ENCODE measurements around the gene MAP3K6.
"Not testable (repeated sequence)": the region's sequence is repeated elsewhere in the genome, so short reads cannot be mapped to it uniquely, and the experiment has no call there.

The MAP3K6 gene

DNA sequence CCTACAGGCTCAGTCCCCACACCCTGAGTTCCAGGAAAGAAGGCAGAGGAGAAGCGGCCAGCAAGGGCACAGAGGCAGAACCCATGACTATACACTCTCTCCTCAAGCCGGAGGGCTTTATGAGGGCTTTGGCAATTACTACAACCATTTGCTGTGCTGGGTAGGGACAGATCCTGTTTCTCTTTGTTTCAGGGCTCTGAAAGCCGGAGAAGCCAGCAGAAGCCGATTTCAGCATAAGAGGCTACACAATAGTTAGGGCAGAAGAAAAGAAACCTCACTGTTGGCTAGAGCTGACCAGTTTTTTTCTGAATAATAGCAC is 39.6 kb upstream of the MAP3K6 start:
- TF ChIP-seq, protein P1, sequence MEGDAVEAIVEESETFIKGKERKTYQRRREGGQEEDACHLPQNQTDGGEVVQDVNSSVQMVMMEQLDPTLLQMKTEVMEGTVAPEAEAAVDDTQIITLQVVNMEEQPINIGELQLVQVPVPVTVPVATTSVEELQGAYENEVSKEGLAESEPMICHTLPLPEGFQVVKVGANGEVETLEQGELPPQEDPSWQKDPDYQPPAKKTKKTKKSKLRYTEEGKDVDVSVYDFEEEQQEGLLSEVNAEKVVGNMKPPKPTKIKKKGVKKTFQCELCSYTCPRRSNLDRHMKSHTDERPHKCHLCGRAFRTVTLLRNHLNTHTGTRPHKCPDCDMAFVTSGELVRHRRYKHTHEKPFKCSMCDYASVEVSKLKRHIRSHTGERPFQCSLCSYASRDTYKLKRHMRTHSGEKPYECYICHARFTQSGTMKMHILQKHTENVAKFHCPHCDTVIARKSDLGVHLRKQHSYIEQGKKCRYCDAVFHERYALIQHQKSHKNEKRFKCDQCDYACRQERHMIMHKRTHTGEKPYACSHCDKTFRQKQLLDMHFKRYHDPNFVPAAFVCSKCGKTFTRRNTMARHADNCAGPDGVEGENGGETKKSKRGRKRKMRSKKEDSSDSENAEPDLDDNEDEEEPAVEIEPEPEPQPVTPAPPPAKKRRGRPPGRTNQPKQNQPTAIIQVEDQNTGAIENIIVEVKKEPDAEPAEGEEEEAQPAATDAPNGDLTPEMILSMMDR (conservative IDR thresholded peaks at IDR 0.05; ENCODE audit: low read depth, low read length): no peak
- no peak overlapping the region for H3K4me3 ChIP-seq (ENCODE audit: low read depth, low read length)
- DNase-seq (ENCODE audit: low read depth): no peak

GRCh38 chr1:27405598-27406361 is 39.0 kb upstream of the MAP3K6 start:
- H3K4me3 ChIP-seq (ENCODE audit: low read depth, low read length); DNase-seq (ENCODE audit: low read depth): not testable (repeated sequence)

GRCh38 chr1:27405074-27405473 is 38.3 kb upstream of the MAP3K6 start:
- TF ChIP-seq, protein P1 (conservative IDR thresholded peaks at IDR 0.05; ENCODE audit: low read depth, low read length): no peak
- DNase-seq (ENCODE audit: low read depth): peak; percentile 64
- H3K4me3 ChIP-seq (ENCODE audit: low read depth, low read length): no peak overlapping the region

GRCh38 chr1:27403931-27404330 is 37.2 kb upstream of the MAP3K6 start:
- TF ChIP-seq, protein P1 (conservative IDR thresholded peaks at IDR 0.05; ENCODE audit: low read depth, low read length): no peak
- H3K4me3 ChIP-seq (ENCODE audit: low read depth, low read length): no peak overlapping the region
- DNase-seq (ENCODE audit: low read depth): no peak

- TF ChIP-seq, protein P1 (conservative IDR thresholded peaks at IDR 0.05; ENCODE audit: low read depth, low read length): peak; percentile 59
- peak; percentile 55 for DNase-seq (ENCODE audit: low read depth)
- H3K4me3 ChIP-seq (ENCODE audit: low read depth, low read length): no peak overlapping the region
Observed at GRCh38 chr1:27403065-27403726, 36.4 kb upstream of the MAP3K6 start.

GRCh38 chr1:27402349-27402754 is 35.6 kb upstream of the MAP3K6 start:
- TF ChIP-seq, protein P1 (conservative IDR thresholded peaks at IDR 0.05; ENCODE audit: low read depth, low read length): peak; percentile 71
- DNase-seq (ENCODE audit: low read depth): peak; percentile 74

GRCh38 chr1:27400963-27401341 is 34.2 kb upstream of the MAP3K6 start:
- TF ChIP-seq, protein P1 (conservative IDR thresholded peaks at IDR 0.05; ENCODE audit: low read depth, low read length): no peak
- no peak for DNase-seq (ENCODE audit: low read depth)
- no peak overlapping the region for H3K4me3 ChIP-seq (ENCODE audit: low read depth, low read length)

More at GRCh38 chr1:27402349-27402754, 35.6 kb upstream of the MAP3K6 start:
- H3K4me3 ChIP-seq (ENCODE audit: low read depth, low read length): no peak overlapping the region

Data from choroid plexus epithelial cell (primary cell).